ENCODE results near the gene LITAFD. TPM values are rescaled to one million over a fixed set of nuclear protein-coding genes. Genes with fewer than 3 reads are reported as not detected.
"Not testable (repeated sequence)": the region's sequence is repeated elsewhere in the genome, so short reads cannot be mapped to it uniquely, and the experiment has no call there.

Gene LITAFD
- total and polyA plus RNA-seq, 9 donors, result not detected

DNA sequence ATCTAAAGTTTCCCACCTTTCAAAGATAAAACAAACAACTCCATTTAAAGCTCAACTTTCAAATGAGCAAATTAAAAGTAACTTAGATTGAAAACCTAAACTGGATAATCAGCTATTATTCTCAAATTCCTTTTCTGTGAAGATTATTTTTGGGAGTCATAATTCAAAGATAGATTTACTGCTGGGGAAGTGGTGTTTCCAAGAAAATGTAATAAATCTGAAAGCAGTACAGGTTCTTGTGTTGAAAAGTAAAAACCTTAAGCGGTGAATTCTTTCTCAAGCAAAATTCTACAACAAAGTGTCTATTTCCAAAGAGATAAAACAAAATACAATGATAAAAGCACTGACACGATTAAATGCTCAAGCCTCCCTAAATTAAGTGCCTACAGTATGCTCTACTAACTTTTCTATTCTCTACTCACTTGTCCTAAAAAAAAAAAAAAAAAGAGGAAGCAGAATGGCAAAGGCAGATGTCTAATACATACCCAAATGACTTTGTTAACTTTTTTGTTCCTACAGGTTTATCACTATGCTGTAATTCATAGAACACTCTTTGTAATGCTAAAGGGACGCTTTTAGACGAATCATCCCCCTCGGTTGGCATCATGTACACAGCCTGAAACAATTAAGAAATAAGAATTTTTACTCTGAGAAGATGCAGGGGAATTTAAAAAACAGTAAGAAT is 34.5 kb downstream of the LITAFD start:
- 64 to 71% (median 71%) methylated on average over 5 of the region's 5 CpGs for WGBS, 3 donors
- H3K4me1 ChIP-seq (ENCODE audit: insufficient read depth), result no peaks in the 10 kb centered on the region
- no peaks in the 10 kb centered on the region for H3K36me3 ChIP-seq

DNA sequence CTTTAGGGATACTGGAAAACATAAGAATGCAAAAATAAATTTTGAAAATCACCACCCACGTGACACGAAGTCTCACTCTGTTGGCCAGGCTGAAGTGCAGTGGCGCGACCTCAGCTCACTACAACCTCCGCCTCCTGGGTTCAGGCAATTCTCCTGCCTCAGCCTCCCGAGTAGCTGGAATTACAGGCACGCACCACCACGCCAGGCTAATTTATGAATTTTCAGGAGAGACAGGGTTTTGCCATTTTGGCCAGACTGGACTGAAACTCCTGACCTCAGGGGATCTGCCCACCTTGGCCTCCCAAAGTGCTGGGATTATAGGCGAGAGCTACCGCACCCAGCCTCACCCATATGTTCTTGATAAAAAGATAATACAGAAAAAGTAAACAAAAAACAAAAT is 35.2 kb downstream of the LITAFD start:
- DNase-seq; intact Hi-C loops (cut with DNase I); H3K36me3 ChIP-seq; H3K4me3 ChIP-seq; H3K9me3 ChIP-seq; H3K27ac ChIP-seq; H3K4me1 ChIP-seq (ENCODE audit: insufficient read depth); H3K27me3 ChIP-seq: not testable (repeated sequence)
- WGBS, 3 donors, result 93 to 95% (median 94%) methylated on average over 10 of the region's 10 CpGs

More for the DNA sequence above, 34.5 kb downstream of the LITAFD start:
- Histone ChIP-seq H3K27me3 (no peaks in the 10 kb centered on the region), H3K9me3 (no peaks in the 10 kb centered on the region), H3K4me3 (no peak overlapping the region), H3K27ac (no peak overlapping the region)
- intact Hi-C loops (cut with DNase I), result no loop called here
- DNase-seq, result no peak
- TF ChIP-seq POLR2A (IDR thresholded peaks at IDR 0.05) (no peak), EP300 (IDR thresholded peaks at IDR 0.05) (no peak)
- TF ChIP-seq, protein P1, sequence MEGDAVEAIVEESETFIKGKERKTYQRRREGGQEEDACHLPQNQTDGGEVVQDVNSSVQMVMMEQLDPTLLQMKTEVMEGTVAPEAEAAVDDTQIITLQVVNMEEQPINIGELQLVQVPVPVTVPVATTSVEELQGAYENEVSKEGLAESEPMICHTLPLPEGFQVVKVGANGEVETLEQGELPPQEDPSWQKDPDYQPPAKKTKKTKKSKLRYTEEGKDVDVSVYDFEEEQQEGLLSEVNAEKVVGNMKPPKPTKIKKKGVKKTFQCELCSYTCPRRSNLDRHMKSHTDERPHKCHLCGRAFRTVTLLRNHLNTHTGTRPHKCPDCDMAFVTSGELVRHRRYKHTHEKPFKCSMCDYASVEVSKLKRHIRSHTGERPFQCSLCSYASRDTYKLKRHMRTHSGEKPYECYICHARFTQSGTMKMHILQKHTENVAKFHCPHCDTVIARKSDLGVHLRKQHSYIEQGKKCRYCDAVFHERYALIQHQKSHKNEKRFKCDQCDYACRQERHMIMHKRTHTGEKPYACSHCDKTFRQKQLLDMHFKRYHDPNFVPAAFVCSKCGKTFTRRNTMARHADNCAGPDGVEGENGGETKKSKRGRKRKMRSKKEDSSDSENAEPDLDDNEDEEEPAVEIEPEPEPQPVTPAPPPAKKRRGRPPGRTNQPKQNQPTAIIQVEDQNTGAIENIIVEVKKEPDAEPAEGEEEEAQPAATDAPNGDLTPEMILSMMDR (IDR thresholded peaks at IDR 0.05), result no peak

DNA sequence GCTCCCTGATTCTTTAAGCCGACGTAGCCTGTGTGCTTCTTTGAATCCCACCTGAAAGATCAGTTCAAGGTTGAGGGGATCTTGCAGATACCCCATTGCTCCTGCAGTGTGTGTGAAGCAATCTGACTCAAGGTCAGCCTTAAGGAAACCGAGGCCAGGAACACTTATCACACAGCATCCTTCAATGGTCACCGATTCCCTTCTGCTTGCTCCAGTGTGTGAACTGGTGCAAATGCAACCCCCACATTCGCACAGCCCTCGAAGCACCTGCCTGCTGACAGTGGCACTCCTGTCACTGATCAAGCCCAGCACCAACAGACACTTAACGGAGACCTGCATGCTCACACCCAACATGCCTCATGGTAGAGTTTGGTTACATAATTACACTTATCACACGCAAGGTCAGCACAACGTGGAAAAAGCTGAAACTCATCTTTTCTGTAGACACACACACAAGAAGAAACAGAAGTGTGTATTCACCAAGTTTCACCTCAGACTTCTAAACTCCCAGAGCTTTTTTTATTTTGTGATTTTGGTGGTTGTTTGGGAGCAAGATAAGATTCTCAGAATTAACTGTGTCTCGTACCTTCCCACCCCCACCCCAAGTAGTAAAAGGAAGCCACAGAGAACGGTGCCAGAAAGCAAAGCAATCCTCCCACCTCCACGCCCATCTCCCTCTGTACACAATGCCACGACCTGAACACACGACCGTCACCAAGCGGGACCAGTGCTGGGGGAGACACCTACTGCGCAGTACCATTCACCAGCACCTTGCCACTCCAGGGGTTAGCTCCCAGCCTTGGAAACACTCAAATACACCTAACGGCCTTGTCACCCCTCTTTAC is 37.2 kb downstream of the LITAFD start:
- no peak for DNase-seq
- Histone ChIP-seq H3K36me3 (no peaks in the 10 kb centered on the region), H3K27me3 (no peaks in the 10 kb centered on the region), H3K9me3 (no peaks in the 10 kb centered on the region), H3K4me3 (no peak overlapping the region), H3K4me1 (ENCODE audit: insufficient read depth) (no peaks in the 10 kb centered on the region), H3K27ac (no peak overlapping the region)
- TF ChIP-seq, protein P1 (IDR thresholded peaks at IDR 0.05), result no peak
- TF ChIP-seq EP300 (IDR thresholded peaks at IDR 0.05) (no peak), POLR2A (IDR thresholded peaks at IDR 0.05) (no peak)
- 66 to 77% (median 69%) methylated on average over 18 of the region's 18 CpGs for WGBS, 3 donors
- intact Hi-C loops (cut with DNase I), result no loop called here

DNA sequence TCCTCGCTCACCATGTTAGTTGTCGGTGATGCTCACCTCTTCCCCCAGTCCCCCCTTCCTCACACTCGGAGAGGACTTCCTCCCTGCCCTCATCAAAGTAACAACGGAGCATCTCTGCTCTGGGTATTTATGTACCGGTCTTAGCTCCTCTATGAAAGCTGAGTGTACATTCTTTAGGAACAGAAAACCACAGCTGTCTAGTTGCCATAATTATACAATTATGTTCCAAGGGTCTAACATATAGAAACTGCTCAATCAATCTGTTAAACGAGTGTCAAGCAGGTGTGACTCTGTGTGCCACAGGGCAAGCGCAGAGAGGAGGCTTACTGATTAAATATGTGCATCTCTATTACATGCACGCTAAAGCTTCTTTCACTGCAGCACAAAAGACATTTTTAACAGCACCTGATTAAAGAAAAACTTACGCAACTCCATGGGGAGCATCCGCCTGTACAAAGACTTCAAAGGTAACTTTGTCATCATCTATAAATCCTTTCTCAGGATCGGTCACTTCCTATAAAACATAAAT is 37.8 kb downstream of the LITAFD start:
- TF ChIP-seq EP300 (IDR thresholded peaks at IDR 0.05) (no peak), POLR2A (IDR thresholded peaks at IDR 0.05) (no peak)
- TF ChIP-seq, protein P1 (IDR thresholded peaks at IDR 0.05), result no peak
- H3K36me3 ChIP-seq, result no peaks in the 10 kb centered on the region
- H3K27ac ChIP-seq, result no peak overlapping the region
- no peak for DNase-seq
- no peaks in the 10 kb centered on the region for H3K9me3 ChIP-seq
- no peaks in the 10 kb centered on the region for H3K4me1 ChIP-seq (ENCODE audit: insufficient read depth)
- H3K27me3 ChIP-seq, result no peaks in the 10 kb centered on the region
- WGBS, 3 donors, result 87 to 89% (median 89%) methylated on average over 11 of the region's 11 CpGs
- no peak overlapping the region for H3K4me3 ChIP-seq
- intact Hi-C loops (cut with DNase I), result no loop called here
